Measurements from ENCODE around the gene SHKBP1.

Gene SHKBP1

DNA sequence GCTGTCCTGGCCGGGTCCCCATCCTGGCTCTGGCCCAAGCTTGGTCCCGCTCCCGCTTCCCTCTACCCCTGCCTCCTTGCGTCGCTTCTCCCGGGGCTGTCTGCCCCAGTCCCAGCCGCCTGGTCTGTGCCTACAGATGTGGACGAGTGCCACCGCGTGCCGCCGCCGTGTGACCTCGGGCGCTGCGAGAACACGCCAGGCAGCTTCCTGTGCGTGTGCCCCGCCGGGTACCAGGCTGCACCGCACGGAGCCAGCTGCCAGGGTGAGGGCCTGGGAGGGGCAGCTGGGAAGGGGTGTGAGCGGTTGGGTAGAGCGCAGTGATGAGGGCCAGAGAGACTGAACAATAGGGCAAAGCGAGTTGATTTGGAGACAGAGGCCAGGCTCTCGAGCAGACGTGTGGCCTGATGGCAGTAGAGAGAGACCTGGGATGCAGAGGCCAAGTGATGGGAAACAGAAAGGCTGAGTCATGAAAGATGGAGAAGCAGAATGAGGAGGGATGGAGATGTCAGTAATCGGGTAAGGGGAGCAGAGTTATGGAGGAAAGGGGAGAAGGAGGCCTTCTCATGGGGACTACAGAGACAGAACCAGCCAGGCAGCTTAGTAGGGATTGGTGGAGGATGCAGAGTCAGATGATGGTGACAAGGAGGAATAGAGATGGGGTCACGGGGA lies 33.9 kb downstream of the SHKBP1 start (continued):
- TF ChIP-seq REPIN1 (tag by site-specific recombination; IDR thresholded peaks at IDR 0.05; ENCODE audit: low read depth), result no peak; the same call in 1 of the 2 replicates
- TF ChIP-seq ZNF324 (tag by site-specific recombination; IDR thresholded peaks at IDR 0.05), result no peak
- TF ChIP-seq ZNF621 (tag by site-specific recombination; IDR thresholded peaks at IDR 0.05), result peak; percentile 62; the same call in 1 of the 2 replicates
- TF ChIP-seq, protein P1, sequence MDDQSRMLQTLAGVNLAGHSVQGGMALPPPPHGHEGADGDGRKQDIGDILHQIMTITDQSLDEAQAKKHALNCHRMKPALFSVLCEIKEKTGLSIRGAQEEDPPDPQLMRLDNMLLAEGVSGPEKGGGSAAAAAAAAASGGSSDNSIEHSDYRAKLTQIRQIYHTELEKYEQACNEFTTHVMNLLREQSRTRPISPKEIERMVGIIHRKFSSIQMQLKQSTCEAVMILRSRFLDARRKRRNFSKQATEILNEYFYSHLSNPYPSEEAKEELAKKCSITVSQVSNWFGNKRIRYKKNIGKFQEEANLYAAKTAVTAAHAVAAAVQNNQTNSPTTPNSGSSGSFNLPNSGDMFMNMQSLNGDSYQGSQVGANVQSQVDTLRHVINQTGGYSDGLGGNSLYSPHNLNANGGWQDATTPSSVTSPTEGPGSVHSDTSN (CRISPR knock-in tag; IDR thresholded peaks at IDR 0.05), result 0 out of 2 replicates have a peak, but pooled peaks have one; percentile 17
- TF ChIP-seq KLF8 (tag by site-specific recombination; IDR thresholded peaks at IDR 0.05), result 0 out of 2 replicates have a peak, but pooled peaks have one; percentile 11
- TF ChIP-seq, protein P2, sequence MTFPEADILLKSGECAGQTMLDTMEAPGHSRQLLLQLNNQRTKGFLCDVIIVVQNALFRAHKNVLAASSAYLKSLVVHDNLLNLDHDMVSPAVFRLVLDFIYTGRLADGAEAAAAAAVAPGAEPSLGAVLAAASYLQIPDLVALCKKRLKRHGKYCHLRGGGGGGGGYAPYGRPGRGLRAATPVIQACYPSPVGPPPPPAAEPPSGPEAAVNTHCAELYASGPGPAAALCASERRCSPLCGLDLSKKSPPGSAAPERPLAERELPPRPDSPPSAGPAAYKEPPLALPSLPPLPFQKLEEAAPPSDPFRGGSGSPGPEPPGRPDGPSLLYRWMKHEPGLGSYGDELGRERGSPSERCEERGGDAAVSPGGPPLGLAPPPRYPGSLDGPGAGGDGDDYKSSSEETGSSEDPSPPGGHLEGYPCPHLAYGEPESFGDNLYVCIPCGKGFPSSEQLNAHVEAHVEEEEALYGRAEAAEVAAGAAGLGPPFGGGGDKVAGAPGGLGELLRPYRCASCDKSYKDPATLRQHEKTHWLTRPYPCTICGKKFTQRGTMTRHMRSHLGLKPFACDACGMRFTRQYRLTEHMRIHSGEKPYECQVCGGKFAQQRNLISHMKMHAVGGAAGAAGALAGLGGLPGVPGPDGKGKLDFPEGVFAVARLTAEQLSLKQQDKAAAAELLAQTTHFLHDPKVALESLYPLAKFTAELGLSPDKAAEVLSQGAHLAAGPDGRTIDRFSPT (tag by site-specific recombination; IDR thresholded peaks at IDR 0.05), result peak; percentile 78
- no peak for TF ChIP-seq ZNF19 (tag by site-specific recombination; IDR thresholded peaks at IDR 0.05; ENCODE audit: low read depth)
- TF ChIP-seq ZNF366 (tag by site-specific recombination; conservative IDR thresholded peaks at IDR 0.05), result no peak; the same call in 1 of the 2 replicates
- TF ChIP-seq, protein P3, sequence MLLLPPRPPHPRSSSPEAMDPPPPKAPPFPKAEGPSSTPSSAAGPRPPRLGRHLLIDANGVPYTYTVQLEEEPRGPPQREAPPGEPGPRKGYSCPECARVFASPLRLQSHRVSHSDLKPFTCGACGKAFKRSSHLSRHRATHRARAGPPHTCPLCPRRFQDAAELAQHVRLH (tag by site-specific recombination; IDR thresholded peaks at IDR 0.05), result no peak
- TF ChIP-seq ZNF394 (tag by site-specific recombination; IDR thresholded peaks at IDR 0.05; ENCODE audit: borderline replicate concordance), result peak; percentile 28; the same call in 1 of the 2 replicates
- TF ChIP-seq ZNF777 (tag by site-specific recombination; IDR thresholded peaks at IDR 0.05; ENCODE audit: borderline replicate concordance), result no peak
- no peak for TF ChIP-seq ZFP3 (tag by site-specific recombination; IDR thresholded peaks at IDR 0.05; ENCODE audit: low read depth)
- TF ChIP-seq, protein P4, sequence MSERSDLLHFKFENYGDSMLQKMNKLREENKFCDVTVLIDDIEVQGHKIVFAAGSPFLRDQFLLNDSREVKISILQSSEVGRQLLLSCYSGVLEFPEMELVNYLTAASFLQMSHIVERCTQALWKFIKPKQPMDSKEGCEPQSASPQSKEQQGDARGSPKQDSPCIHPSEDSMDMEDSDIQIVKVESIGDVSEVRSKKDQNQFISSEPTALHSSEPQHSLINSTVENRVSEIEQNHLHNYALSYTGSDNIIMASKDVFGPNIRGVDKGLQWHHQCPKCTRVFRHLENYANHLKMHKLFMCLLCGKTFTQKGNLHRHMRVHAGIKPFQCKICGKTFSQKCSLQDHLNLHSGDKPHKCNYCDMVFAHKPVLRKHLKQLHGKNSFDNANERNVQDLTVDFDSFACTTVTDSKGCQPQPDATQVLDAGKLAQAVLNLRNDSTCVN (tag by site-specific recombination; optimal IDR thresholded peaks at IDR 0.05), result no peak
- no peak for TF ChIP-seq SCRT2 (tag by site-specific recombination; IDR thresholded peaks at IDR 0.05)
- no peak for TF ChIP-seq ZNF530 (tag by site-specific recombination; IDR thresholded peaks at IDR 0.05; ENCODE audit: low read depth)
- TF ChIP-seq SETDB1 (IDR thresholded peaks at IDR 0.05; ENCODE audit: insufficient read length, low read length), result no peak
- 0 out of 2 replicates have a peak, but pooled peaks have one; percentile 18 for TF ChIP-seq ZBTB21 (tag by site-specific recombination; IDR thresholded peaks at IDR 0.05)
- TF ChIP-seq FEZF1 (tag by site-specific recombination; IDR thresholded peaks at IDR 0.05), result no peak
- TF ChIP-seq ZFP37 (tag by site-specific recombination; IDR thresholded peaks at IDR 0.05), result no peak
- TF ChIP-seq SP3 (tag by site-specific recombination; IDR thresholded peaks at IDR 0.05), result no peak
- 0 out of 2 replicates have a peak, but pooled peaks have one; percentile 41 for TF ChIP-seq ZNF23 (tag by site-specific recombination; IDR thresholded peaks at IDR 0.05; ENCODE audit: borderline replicate concordance)
- TF ChIP-seq ZNF747 (tag by site-specific recombination; IDR thresholded peaks at IDR 0.05), result 0 out of 2 replicates have a peak, but pooled peaks have one; percentile 18
- TF ChIP-seq, protein P5, sequence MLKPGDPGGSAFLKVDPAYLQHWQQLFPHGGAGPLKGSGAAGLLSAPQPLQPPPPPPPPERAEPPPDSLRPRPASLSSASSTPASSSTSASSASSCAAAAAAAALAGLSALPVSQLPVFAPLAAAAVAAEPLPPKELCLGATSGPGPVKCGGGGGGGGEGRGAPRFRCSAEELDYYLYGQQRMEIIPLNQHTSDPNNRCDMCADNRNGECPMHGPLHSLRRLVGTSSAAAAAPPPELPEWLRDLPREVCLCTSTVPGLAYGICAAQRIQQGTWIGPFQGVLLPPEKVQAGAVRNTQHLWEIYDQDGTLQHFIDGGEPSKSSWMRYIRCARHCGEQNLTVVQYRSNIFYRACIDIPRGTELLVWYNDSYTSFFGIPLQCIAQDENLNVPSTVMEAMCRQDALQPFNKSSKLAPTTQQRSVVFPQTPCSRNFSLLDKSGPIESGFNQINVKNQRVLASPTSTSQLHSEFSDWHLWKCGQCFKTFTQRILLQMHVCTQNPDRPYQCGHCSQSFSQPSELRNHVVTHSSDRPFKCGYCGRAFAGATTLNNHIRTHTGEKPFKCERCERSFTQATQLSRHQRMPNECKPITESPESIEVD (tag by site-specific recombination; IDR thresholded peaks at IDR 0.05), result no peak
- TF ChIP-seq, protein P6, sequence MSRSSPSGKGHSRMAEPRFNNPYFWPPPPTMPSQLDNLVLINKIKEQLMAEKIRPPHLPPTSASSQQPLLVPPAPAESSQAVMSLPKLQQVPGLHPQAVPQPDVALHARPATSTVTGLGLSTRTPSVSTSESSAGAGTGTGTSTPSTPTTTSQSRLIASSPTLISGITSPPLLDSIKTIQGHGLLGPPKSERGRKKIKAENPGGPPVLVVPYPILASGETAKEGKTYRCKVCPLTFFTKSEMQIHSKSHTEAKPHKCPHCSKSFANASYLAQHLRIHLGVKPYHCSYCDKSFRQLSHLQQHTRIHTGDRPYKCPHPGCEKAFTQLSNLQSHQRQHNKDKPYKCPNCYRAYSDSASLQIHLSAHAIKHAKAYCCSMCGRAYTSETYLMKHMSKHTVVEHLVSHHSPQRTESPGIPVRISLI (tag by site-specific recombination; IDR thresholded peaks at IDR 0.05), result no peak
- TF ChIP-seq, protein P7, sequence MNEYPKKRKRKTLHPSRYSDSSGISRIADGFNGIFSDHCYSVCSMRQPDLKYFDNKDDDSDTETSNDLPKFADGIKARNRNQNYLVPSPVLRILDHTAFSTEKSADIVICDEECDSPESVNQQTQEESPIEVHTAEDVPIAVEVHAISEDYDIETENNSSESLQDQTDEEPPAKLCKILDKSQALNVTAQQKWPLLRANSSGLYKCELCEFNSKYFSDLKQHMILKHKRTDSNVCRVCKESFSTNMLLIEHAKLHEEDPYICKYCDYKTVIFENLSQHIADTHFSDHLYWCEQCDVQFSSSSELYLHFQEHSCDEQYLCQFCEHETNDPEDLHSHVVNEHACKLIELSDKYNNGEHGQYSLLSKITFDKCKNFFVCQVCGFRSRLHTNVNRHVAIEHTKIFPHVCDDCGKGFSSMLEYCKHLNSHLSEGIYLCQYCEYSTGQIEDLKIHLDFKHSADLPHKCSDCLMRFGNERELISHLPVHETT (tag by site-specific recombination; IDR thresholded peaks at IDR 0.05), result no peak
- no peak for TF ChIP-seq ZNF792 (tag by site-specific recombination; IDR thresholded peaks at IDR 0.05)
- TF ChIP-seq ZNF112 (tag by site-specific recombination; IDR thresholded peaks at IDR 0.05), result peak; percentile 40; the same call in 1 of the 2 replicates
- TF ChIP-seq ZEB2 (tag by site-specific recombination; IDR thresholded peaks at IDR 0.05), result no peak
- TF ChIP-seq GLIS1 (tag by site-specific recombination; IDR thresholded peaks at IDR 0.05), result no peak
- TF ChIP-seq ZBTB48 (tag by site-specific recombination; IDR thresholded peaks at IDR 0.05), result peak; percentile 12; the same call in 1 of the 2 replicates
